Stimulated activated CD8-positive, alpha-beta memory T cell treated with anti-CD3 and anti-CD28 coated beads, Interleukin-12 subunit alpha, Interleukin-12 subunit beta, amount 100 ng/mL, for 24 hours (primary cell): ENCODE measurements around the gene NRP1.
"Not testable (repeated sequence)": the region's sequence is repeated elsewhere in the genome, so short reads cannot be mapped to it uniquely, and the experiment has no call there.

Source experiments
- DNase-seq: peaks from one replicate; pipeline ENCODE4 v3.0.0-alpha.2; 2020; ENCODE audit errors: extremely low read depth

NRP1 gene

DNA sequence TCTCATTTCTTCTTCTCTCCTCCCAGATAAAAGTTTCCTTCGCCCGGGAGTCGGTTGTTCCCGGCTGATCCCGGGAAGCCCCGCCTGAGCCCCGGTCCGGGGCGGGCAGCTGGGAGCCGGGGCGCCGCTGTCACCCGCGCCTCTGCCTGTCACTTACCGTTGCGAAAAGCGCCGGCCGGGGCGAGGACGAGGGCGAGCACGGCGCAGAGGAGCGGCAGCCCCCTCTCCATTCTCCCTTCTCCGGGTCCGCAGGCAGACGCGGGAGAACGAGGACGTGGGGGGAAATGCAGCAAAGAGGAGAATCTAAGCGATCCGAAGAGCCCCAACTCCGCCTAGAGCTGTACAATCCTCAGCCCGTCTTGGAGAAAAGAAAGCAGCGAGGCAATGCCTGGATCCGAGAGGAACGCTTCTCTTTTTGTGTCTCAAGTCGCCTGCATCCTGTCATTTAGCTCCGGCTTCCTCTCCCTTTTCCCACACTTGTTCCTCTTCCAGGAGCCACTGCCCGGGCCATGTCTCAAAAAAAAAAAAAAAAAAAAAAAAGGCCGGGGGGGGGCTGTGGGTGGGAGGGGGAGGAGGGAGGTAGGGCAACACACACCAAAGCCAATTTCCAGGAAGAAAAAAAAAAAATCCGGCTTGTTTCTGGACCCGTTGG lies at the start of gene NRP1:
TSS of gene NRP1 (minus strand) at position 515 of the 652 bp plus-strand sequence. CDS start at position 230, 285 bp downstream.
- DNase-seq = no peak

DNA sequence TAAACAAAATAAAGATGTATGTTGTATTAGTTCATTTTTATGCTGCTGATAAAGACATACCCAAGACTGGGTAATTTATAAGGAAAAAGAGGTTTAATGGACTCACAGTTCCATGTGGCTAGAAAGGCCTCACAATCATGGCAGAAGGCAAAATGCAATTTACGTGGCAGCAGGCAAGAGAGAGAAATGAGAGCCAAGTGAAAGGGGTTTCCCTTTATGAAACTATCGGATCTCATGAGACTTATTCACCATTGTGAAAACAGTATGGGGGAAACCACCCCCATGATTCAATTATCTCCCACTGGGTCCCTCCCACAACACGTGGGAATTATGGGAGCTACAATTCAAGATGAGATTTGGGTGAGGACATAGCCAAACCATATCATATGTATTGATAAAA lies 49.7 kb upstream of the NRP1 start:
- not testable (repeated sequence) for DNase-seq

DNA sequence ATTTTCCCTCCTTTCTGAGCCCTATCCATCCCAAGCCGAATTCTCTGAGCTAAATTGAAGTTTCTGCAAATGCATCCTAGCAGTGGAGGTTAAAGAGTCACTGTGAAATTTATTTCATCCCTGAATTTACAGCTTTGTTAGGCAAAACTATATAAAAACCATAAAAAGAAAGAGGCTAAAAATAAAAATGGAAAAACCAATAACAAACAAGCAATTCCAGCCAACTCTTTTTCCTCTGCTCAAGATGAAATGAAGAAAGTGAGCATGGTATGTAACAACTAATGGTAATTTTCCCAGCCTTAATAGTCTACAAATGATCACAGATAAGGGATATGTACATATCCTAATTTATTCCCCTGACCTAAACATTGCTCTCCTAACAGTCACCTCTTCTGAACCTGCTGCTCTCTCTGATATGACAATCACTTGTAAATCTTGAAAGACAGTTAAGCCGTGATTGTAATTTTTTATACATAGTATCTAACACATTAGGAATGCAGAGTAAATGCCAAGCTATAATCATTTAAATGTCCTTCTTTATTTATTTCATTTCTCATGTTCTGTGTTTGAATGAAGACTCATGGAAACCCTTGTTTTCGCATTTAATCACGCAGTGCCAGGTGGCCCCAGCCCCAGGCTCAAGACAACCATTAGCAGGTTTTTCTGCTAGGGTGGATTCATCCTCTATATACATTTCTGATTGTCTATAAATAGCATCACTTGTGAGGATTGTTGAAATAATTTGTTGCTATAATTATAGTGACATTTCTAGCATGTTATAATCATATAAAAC lies 48.6 kb upstream of the NRP1 start:
- DNase-seq = no peak

DNA sequence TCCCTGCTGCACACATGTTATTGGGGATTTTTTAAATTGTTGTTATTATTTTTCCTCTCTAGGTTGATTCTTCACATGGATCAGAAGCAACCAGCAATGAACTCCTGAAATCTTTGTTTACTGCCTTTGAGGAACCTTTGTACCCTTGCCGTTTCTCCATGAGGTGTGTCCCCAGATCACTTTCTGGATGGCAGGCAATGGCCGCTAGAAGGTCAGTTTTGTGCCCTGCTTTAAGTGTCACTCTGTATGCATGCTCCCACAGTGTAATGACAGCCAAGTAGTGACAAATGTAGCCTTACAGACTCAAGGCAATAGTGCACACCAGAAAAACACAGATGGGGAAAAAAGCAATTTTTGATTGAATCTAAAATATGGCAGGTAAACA lies 47.7 kb upstream of the NRP1 start:
- DNase-seq = no peak

- DNase-seq = no peak
Observed at GRCh38 chr10:33381451-33382215, 47.2 kb upstream of the NRP1 start.

DNA sequence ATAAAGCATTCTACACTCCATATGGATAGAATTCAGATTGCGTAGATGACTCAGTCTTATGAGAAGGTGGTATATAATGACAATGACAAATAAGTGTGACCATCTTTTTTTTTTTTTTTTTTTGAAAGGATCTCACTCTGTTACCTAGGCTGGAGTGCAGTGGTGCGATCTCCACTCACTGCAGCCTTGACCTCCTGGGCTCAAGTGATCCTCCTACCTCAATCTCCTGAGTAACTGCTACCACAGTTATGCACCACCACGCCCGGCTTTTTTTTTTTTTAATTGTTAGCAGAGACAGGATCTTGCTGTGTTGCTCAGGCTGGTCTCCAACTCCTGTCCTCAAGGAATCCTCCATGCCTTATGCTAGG lies 43.2 kb upstream of the NRP1 start:
- DNase-seq = no peak

DNA sequence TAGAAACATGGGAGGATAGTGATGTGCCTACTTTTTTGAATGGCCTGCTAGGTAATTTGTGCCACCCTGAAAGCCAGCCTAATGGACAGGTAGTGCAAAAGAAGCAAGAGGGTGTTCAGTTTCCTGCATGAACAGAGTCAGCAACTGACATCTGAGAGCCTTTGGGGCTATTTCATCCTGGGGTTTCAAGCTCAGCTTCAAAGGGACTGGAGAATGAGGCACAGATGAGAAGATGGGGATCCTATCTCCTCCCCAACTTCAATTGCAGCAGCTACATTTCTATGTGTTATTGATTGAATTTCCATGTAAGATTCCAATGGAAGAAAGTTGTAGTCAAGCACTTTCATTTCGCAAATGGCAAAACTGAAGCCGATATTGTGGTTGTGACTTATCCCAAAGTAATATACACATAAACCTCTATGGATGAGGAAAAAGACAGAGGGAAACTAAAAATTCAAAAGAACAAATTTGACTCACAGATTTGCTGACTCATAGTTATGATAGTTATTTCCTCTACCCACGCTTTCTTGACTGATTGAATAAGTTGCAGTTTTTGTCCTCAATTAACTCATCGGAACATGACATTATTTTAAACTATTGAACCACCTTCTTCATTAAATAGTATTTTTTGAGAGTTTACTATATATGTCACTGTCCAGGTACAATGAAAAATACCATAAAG lies 42.6 kb upstream of the NRP1 start:
- no peak for DNase-seq

DNA sequence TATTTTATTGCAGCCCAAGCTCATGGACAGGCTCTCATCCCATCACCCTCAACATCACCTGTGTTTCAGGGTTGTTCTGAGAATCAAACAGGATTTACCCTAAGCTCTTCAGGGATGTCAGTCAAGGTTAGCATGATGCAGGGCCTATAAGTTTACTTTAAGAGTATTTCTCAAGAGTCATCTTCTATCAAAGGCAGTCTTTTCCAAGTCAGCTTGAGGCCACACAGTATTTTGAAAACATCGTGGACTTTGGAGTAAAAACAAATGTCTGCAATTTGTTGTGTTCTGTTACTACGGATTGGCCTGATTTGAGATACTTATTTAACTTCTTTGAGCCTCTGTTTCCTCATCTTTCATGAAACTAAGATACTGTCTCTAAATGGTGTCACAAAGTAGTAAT lies 42.0 kb upstream of the NRP1 start:
- DNase-seq = no peak

DNA sequence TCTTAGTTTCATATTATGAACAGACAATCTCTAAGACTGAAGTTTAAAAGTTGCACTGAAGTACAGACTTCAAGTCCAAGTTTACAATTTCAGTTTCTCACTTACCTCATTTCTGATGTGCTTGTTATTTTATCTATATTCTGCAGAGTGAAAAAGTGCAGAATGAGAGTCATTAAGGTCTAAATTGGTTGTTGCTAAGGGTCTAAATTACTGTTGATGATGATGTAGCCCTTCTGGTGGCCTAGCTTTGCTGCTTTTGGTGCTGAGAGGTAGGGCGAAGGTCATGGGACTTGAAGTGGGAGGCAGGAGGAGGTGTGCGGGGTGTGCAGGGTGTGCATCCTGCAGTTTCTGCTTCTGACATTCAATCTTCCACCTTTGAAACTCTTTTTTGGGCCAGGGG lies 38.8 kb upstream of the NRP1 start:
- no peak for DNase-seq

GRCh38 chr10:33371234-33371633 lies 36.8 kb upstream of the NRP1 start:
- no peak for DNase-seq

DNA sequence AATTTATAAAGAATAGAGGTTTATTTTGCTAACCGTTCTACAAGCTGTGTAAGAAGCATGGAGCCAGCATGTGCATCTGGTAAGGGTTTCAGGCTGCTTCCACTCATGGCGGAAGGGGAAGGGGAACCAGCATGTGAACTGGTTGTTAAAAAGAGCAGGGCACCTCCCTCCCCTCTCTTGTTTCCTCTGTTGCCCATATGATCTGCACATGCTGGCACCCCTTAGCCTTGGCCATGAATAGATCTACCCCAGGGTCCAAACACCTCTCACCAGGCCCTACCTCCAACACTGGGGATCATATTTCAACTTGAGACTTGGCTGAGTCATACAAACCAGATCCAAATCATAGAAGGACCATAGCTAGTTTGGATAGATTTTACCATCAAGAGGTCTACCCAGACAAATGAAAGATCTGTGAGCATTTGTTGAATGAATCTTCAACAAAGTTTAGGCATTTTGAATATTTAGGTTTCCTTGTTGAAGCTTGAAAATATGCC lies 36.0 kb upstream of the NRP1 start:
- DNase-seq = no peak

DNA sequence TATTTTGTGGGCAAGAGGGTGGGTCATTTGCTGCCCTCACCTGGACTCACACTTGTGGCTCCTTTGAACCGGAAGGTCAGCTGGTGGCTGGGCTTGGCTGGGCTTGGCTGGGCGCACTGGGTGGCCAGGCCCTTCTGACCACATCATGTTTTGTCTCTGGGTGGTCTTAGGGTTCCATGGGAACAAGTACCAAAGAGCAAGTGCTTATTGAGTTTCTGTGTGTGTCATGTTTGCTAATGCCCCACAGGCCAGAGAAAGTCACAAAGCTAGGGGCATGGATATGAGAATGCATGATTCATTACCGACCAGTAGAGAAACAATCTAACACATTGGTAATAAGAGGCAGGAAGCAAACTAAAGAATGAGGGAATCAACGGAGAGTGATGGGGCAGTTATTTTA lies 33.6 kb upstream of the NRP1 start:
- no peak for DNase-seq

- no peak for DNase-seq
Observed at GRCh38 chr10:33365871-33366411, 31.5 kb upstream of the NRP1 start.

DNA sequence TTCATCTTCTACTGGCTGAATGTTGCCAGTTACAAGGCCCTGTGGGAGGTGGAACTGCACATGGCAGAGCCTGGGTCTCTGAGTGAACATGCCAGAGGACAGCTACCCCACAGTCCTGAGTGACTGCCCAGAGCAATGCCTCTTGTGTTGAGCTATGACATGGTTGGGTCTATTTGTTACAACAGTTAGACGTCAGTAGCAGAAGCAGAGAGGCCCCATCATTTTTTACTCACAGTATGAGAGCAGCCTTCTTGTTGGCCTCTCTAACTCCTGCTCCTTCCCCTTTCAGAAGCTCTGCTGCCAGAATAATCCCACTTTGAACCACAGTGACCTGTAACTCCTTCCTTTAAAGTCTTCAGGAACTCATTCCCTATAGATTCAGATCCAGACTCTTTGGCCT lies 30.8 kb upstream of the NRP1 start:
- no peak for DNase-seq

DNA sequence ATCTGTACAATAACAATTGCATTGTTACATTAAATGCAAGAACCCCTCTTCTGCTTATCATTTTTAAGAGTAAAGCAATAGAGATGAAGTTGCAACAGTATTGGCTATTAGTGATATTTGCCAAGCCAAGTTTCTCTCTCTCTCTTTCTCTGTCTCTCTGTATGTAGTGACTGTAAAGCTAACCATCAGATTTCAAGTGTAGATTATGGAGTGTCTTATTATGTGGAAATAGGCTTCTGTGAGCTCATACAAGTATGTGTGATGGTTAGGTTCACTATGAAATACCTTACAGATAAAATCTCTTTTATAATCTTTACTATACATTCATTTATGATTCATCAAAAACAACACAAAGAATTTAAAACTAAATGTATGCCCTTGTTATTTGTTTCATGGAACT lies 28.6 kb upstream of the NRP1 start:
- no peak for DNase-seq

DNA sequence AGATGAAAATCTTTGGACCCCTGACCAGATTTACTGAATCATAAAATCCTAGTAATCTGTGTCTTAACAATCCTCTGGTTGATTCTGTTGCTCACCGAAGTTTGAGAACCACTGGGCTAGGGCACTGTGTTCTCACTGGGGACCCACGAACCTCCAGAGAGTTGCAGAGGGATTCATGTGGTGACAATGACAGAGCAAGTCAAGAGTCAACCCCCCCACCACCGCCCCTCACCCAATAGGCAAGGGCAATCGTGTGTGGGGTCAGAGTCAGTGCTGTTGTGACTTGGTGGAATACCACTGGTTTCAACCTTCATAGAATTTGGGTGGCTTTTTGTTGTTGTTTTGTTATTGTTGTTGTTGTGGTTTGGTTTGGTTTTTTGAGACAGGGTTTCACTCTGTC lies 23.5 kb upstream of the NRP1 start:
- no peak for DNase-seq

DNA sequence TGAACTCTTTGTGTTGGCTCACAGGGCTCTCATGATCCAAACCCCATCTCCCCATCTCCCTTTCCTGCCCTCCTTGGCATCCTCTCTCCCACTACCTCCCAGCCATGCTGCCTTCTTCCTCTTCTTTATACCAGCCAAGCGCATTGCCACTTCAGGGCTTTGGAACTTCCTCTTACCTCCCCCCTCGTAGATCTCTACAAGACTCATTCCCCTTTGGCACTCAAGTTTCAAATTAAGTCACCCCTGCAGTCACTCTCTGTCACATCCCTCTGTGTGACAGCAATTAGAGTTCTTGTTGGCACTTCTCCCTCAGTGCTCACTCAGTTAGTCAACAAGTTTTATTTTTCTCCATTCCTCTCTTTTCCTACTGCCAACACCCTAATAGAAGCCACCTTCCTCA lies 20.8 kb upstream of the NRP1 start:
- no peak for DNase-seq

GRCh38 chr10:33353853-33354252 lies 19.4 kb upstream of the NRP1 start:
- DNase-seq = no peak

DNA sequence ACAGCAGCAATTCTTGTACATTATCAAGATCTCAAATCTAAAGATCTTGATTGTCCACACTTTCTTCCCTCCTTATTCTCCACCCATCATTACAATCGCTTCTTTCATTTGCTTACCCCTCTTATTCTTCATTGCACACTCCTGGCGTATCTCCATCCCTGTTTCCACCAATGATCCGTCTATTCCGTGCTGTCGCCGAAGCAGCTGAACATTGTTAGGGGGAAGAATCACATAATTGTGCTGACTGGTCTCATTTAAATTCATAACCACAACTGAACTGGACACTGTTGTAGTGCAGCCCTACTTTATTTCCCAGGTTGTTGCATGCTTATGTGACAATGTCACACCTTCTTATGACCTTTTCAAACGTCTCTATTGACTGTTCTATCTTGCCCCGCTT lies 18.9 kb upstream of the NRP1 start:
- no peak for DNase-seq

DNA sequence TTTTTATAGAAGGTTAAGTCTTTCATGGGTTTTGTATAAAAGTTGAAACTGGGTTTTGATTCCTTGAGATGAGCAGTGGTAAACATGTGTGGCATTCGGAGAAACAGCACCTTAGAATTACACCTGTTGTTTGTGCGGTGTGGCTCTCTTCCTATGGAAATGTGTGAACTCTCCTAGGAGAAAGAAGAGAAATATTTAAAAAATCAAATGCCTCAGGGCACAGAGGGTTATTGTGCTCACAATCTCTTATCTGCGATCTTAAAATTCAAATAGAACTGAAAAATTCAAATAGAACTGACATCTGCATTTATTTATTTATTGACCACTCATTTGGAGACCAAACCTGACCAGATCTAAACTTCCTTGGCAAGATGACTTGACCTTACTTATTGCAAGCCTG lies 18.1 kb upstream of the NRP1 start:
- DNase-seq = no peak

DNA sequence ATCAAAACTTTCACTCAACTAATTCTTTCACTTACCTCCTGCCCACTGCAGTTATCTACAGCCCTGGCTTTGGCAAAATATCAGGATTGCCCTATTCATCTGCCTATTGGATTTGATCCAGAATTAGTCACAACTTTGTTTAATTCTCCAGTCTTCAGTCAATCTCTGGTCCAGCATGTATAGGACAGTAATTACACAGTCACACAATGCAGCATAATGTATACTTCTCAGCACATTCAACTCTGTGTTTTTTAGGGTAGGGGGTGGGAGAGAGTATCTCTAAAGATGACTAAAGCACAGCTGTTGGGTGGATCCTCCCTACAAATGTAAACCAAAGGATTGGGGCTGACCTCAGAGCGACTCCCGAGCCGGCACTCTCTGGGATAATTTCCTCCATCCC lies 17.7 kb upstream of the NRP1 start:
- no peak for DNase-seq

DNA sequence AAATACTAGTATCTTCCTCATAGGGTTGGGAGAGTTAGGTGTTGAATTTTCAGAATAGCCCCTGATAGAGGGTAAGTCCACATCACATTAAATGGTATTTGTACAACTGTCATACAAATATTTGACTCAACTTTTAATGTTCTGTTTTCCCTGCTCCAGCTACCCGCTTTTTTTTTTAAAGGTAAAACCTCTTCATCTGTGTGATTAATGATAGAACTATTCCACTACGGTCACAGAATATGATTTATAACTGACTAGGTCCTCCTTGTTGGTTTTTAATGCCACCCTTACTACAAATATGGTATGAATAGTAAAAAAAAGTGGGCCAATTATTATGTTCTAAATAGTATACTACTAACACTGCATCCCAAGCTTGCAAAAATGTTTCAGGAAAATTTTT lies 15.6 kb upstream of the NRP1 start:
- DNase-seq = no peak
